GM21367 (cell line): ENCODE data around the gene LRRC37A3.
"Not testable (repeated sequence)": the region's sequence is repeated elsewhere in the genome, so short reads cannot be mapped to it uniquely, and the experiment has no call there.

ENCODE experiments used
- ATAC-seq: cut with Tn5 transposase; IDR thresholded peaks from one replicate; pipeline ENCODE4 v1.9.1; 2021; ENCODE audit not compliant: unreplicated experiment

The LRRC37A3 gene

GRCh38 chr17:64837018-64837761 lies 82.1 kb downstream of the LRRC37A3 start:
- peak; percentile 90 for ATAC-seq

DNA sequence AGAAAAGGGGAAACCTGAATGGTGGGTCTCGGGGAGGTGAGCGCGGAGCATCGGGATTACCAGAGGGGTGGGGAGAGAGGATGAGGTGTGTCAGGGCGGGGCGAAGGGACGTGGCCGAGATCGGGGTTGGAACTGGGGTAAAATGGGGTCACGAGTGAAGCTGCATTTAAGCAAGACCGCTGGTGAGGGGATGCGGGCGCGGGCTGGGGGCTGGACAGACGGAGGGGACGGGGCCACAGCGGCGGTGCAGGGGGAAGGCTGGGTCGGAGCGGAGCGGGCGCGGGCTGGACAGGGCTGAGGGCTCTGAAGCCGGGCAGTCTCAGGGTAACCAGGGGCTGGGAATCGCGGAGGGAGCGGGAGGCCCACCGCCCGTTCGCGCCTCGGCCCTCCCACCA lies 82.7 kb downstream of the LRRC37A3 start:
- peak; percentile 27 for ATAC-seq

DNA sequence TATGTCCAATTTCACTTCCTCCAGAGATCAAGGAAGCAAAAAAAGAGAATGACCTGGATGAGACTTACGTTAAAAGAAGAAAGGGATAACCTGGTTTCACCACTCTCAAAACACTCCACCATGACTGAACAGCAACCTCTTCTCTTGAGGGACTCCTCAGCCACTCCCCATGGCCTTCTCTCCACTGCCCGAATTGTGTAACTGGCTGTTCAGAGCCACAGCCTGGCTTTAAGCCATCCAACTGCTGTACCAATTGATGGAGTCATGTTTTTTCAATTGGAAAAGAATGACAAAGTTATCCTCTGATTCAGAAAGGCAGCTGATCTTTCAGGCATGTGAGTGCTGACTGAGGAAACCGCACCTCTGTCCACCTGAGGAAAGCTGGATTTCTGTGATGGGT lies 85.2 kb downstream of the LRRC37A3 start:
- not testable (repeated sequence) for ATAC-seq

DNA sequence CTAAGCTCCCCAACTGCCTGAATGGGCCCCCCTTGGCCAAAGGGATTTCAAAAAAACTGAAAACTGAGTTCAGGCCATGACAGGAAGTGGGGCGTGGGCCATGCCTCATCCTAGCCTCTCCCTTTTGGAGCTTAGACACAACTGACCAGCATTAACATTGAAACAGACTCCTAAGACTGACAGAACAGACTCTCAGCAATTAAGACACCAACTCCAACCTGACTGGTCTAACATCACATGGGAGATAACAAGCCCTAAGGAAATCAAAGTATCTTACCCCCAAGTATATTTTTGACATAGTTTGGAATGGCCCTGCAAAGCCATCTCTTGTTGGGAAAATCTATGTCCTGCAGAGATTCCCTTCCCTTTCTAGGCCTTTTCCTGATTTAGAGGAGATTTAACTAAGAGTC lies 88.6 kb downstream of the LRRC37A3 start:
- ATAC-seq, result not testable (repeated sequence)

DNA sequence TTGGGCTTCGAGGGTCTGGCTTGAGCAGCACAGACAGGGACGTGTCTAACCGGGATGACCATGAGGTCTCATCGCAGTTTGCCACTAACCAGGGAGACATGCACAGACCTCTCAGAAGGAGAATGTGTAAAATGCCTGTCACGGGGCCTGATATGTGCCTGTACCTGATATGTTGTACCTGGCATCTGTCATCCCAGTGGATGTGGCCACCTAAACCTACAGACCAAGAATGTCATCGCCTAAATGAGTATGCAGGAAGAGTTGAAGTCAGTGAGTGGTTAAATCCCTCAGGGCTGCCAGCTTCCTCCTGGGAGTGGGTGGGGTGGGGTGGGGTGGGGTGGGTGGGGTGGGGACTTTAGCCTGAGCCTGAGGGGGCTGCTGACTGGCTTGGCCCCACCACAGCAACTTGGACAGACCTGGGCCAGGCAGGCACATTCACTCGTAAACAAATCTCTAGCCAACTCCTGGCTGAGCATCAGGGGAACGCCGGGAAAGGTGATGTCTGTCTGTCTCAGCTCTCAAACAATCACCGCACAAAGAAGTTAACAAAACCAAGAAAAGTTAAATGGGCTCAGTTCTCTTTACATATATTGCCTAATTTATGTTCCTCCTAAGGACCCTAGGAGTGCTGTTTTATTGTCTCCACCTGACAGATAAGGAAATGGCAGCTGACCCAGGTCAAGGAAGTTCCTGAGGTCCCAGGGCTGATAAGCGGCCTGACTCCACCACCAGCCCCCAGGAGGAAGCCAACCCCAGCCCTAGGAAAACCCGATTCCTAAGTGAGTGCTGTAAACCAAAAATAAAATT lies 89.3 kb downstream of the LRRC37A3 start:
- not testable (repeated sequence) for ATAC-seq

GRCh38 chr17:64829068-64829467 lies 90.2 kb downstream of the LRRC37A3 start:
- ATAC-seq, result not testable (repeated sequence)

DNA sequence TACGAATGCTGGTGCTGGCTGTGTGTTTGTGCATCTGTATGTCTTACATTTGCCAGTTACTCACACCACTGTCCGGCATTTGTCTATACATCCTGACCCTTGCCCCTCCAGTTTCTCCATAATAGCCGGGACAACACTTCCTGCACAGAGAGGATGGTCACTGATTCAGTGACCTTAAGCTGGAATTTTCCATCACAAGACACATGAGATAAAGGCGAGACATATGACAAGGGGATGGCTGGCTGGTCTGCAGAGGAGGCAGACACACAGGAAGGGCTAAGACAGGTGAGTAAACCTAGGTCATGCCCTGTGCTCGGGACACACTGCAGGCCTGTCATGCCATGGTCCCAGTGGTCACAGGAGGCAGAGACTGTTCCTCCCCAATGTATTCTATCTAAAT lies 100.4 kb downstream of the LRRC37A3 start:
- not testable (repeated sequence) for ATAC-seq

GRCh38 chr17:64815833-64816198 lies 103.5 kb downstream of the LRRC37A3 start:
- ATAC-seq, result not testable (repeated sequence)

GRCh38 chr17:64814993-64815832 lies 104.1 kb downstream of the LRRC37A3 start:
- ATAC-seq, result not testable (repeated sequence)

DNA sequence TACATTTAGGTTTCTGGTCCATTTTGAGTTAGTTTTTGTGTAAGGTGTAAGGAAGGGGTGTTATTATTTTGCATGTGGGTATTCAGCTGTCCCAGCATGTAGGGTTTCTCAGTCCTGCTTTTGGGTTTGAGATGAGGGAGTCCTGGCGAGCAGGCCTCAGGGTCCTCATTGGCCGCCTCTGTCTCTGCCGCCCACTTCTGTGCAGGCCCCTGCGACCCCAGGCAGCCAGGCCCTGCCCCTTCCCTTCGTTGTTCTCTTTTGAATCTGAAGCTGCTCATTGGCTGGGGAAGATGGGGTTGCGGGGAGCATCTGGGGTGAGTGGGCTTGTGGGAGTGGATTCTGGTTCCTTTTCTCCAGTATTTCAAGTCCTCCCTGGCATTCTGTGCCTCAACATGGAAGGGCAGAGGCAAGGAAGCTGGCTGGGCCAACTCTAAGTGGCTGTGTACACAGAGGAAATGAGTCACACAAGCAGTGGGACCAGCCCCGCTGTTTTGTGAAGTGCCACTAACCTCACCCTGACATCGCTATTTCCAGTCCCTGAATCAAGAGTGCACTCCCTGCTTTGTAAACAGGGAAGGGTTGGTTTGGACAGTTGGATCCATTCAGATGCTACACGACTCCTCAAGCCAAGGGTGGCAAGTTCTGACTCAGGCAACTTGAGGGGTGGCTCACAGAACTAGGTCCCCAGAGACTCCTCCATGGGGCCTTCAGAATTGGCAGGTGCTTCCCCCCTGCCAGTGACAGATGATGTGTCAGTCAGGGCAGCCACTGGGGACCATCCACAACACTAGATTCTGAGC lies 110.9 kb downstream of the LRRC37A3 start:
- peak; percentile 69 for ATAC-seq
